Measurements from ENCODE around the gene WASL.

WASL gene

GRCh38 chr7:123687727-123688126, 61.1 kb downstream of the WASL start:
- FAIRE-seq, result no peak

GRCh38 chr7:123687161-123687560, 61.6 kb downstream of the WASL start:
- no peak for FAIRE-seq

- FAIRE-seq, result peak; percentile 99
These were observed 66.1 kb downstream of the WASL start for GRCh38 chr7:123682690-123683089.

- peak; percentile 56 for FAIRE-seq
These were observed 67.2 kb downstream of the WASL start for GRCh38 chr7:123681561-123681960.

- FAIRE-seq, result peak; percentile 72
These were observed 68.2 kb downstream of the WASL start for GRCh38 chr7:123680580-123680979.

- no peak for FAIRE-seq
These were observed 69.2 kb downstream of the WASL start for GRCh38 chr7:123679614-123680013.

GRCh38 chr7:123677061-123677715, 71.6 kb downstream of the WASL start:
- FAIRE-seq, result no peak

- no peak for FAIRE-seq
These were observed 73.7 kb downstream of the WASL start for GRCh38 chr7:123675181-123675473.

- FAIRE-seq, result no peak
These were observed 74.2 kb downstream of the WASL start for GRCh38 chr7:123674399-123675180.

GRCh38 chr7:123673752-123674398, 74.9 kb downstream of the WASL start:
- FAIRE-seq, result no peak

GRCh38 chr7:123673137-123673732, 75.6 kb downstream of the WASL start:
- no peak for FAIRE-seq

GRCh38 chr7:123669485-123669884, 79.3 kb downstream of the WASL start:
- no peak for FAIRE-seq

- no peak for FAIRE-seq
These were observed 82.3 kb downstream of the WASL start for GRCh38 chr7:123666492-123666891.

- FAIRE-seq, result no peak
These were observed 82.9 kb downstream of the WASL start for GRCh38 chr7:123665896-123666295.

GRCh38 chr7:123665157-123665556, 83.6 kb downstream of the WASL start:
- no peak for FAIRE-seq

GRCh38 chr7:123663200-123663599, 85.6 kb downstream of the WASL start:
- FAIRE-seq, result no peak

- no peak for FAIRE-seq
These were observed 86.0 kb downstream of the WASL start for GRCh38 chr7:123662755-123663154.

- FAIRE-seq, result no peak
These were observed 86.5 kb downstream of the WASL start for GRCh38 chr7:123662293-123662692.

GRCh38 chr7:123661765-123662164, 87.0 kb downstream of the WASL start:
- no peak for FAIRE-seq

- no peak for FAIRE-seq
These were observed 88.1 kb downstream of the WASL start for GRCh38 chr7:123660514-123661354.

- no peak for FAIRE-seq
These were observed 90.8 kb downstream of the WASL start for GRCh38 chr7:123658023-123658422.

GRCh38 chr7:123657304-123657685, 91.5 kb downstream of the WASL start:
- FAIRE-seq, result no peak

All from A204.1 (cell line).